HG02981 (cell line): ENCODE results near the gene NR6A1.

Experiments used
- ATAC-seq: cut with Tn5 transposase; IDR thresholded peaks from one replicate; pipeline ENCODE4 v1.9.1; 2021; ENCODE audit warnings: mild to moderate bottlenecking, moderate library complexity; ENCODE audit not compliant: unreplicated experiment

The NR6A1 gene

GRCh38 chr9:124662561-124662960 is 108.5 kb downstream of the NR6A1 start:
- ATAC-seq: no peak

DNA sequence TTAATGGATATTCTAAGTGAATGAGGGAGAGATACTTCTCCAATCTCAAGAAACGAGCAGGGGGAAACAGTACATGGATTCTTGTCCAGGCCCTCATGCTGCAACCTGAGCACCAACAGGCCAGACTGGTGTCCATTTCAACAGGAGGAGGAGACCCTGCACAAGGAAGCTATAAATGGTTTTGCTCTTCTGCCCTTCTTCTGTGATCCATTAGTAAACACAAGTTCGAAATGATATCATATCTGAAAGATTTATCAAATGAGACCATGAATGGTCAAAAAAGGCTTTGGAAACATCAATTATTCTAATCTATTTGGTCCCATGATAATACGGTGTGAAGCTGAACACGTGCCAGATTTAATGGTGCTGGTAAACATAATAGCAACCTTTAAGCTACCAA is 109.8 kb downstream of the NR6A1 start:
- ATAC-seq: no peak

GRCh38 chr9:124660341-124660801 is 110.7 kb downstream of the NR6A1 start:
- no peak for ATAC-seq

DNA sequence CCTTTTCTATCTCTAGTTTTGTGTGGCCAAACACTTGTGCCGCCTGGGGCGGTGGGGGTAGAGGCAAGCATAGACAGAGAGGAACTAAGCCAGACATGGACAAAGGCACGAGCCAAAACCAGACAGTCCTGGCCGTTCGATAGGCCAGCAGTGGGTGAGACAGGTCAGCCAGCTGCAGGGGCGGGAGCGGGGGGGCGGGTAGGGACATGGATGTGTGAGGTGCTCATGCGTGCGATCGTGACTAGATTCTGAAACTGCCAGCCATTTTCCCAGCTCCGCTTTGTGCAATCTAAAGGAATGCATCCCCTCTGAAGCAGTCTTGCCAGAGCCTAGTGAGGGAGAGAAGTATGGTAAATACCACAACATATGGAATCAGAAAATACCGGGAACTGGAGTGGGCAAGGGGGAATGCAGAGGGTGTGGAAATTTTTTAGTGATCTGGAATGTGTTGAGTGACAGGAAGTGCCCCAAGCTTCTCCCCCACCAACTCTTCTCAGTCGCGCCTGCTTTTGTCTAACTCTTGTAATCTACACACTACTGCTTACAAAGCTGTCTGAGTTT is 111.9 kb downstream of the NR6A1 start:
- peak; percentile 57 for ATAC-seq

DNA sequence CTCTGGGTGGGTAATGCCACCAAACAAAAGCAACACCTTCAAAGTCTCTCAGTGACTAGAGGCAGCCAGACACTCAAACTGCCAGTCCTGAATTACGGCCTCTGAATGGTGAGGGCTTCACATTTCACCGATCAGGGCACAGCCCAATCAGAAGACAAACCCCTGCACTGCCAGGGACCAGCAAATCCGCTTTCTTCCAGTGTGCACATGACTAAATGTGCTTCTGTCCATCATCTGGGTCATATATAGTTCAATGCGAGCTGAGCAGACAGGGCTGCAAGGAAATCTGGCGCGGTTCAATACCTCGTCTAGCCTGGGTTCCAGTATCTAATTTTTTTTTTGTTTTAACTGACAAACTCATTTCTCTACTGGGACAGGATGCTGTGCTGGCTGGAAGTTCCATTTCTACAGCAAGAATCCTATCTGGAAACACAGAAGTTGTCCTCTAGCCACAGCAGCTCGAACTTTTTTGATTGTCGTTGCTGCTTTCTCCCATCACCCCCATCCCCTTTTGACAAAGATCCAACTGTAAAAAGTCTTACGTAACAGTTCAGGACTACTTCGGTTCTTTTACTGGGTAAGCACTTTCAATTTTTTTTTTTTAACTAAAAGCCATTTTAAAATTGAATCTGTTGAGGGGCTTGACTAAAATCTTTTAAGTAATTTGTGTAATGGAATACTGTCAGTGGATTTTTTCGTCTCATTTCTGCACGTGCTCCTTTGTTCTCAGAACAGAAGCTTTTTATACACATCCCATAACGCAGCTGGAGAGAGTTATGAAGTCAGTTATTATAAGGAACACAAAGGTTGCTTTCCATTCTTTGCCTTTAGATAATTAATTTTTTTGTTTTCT is 112.7 kb downstream of the NR6A1 start:
- peak; percentile 90 for ATAC-seq

GRCh38 chr9:124657516-124657915 is 113.6 kb downstream of the NR6A1 start:
- no peak for ATAC-seq

DNA sequence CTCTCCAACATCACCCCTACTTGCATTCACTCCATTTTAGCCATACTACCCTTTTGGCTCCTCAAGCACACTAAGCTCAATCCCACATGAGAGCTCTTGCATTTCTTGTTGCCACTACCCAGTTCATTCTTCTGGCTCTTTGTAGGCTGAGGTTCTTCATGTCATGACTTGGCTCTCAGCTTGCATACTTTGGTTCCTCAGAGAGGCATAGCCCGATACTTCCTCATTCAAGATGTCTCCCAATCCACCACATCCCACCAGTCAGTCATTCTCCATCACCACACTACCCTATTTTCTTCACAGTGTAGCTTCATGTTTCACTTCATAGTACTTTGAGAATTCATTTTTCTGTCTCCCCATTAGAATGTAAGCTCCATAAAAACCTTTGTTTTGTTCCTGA is 116.7 kb downstream of the NR6A1 start:
- no peak for ATAC-seq

DNA sequence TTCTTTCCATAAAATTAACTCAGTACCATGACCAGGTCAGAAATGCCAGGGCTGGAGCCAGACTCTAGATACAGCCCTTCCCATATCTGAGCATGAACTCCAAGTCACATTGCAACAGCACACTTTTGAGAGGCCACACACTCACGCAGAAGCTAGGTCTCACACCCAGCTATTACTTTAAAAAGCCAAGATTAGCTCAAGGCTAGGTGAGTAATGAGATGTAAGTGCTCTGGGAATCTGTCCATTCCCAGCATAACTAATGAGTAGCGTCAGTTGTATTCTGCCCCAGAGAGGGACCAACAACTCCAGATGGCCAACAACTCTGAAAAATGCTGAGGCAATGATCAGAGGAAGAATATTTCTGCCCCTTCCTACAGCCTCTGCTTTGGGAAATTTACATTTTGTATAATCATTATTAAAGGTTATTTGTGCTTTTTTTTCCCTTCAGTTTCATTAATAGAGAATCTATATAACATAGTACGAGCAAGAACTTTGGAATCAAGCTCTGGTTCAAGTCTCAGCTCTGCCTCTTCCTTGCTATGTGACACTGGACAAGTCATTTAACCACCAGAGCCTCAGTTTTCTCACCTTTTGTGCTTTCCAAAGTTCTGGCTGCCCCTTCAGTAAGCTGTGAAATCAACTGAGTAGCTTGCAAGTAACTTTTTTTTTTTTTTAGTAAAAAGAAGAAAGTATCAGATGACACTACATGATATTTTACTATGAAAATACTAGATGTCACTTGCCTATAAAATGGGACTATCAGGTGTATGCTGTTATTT is 118.3 kb downstream of the NR6A1 start:
- ATAC-seq: no peak

GRCh38 chr9:124652203-124652602 is 118.9 kb downstream of the NR6A1 start:
- no peak for ATAC-seq

DNA sequence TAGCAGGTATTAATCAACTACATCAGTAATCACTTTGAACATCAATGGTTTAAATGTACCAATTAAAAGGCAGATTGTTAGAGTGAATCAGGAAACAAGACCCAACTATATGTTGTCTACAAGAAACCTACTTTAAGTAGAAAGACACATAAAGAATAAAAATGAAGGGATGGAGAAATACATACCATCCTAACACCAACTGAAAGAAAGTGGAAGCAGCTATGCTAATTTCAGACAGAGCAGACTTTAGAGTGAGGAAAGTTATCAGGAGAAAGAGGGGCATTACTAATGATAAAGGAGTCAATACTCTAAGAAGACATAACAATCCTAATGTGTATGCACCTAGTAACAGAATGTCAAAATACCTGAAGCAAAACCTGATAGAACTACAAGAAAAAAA is 125.8 kb downstream of the NR6A1 start:
- ATAC-seq: no peak

GRCh38 chr9:124639637-124640036 is 131.5 kb downstream of the NR6A1 start:
- no peak for ATAC-seq

DNA sequence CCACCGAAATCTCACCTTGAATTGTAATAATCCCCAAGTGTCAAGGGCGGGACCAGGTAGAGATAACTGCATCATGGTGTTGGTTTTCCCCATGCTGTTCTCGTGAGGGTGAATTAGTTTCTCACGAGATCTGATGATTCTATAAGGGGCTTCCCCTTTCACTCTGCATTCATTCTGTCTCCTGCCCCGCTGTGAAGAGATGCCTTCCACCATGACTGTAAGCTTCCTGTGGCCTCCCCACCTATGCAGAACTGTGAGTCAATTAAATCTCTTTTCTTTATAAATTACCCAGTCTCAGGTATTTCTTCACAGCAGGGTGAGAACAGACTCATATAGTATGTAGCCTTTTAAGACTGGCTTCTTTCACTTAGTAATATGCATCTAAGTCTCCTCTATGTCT is 135.8 kb downstream of the NR6A1 start:
- ATAC-seq: no peak

DNA sequence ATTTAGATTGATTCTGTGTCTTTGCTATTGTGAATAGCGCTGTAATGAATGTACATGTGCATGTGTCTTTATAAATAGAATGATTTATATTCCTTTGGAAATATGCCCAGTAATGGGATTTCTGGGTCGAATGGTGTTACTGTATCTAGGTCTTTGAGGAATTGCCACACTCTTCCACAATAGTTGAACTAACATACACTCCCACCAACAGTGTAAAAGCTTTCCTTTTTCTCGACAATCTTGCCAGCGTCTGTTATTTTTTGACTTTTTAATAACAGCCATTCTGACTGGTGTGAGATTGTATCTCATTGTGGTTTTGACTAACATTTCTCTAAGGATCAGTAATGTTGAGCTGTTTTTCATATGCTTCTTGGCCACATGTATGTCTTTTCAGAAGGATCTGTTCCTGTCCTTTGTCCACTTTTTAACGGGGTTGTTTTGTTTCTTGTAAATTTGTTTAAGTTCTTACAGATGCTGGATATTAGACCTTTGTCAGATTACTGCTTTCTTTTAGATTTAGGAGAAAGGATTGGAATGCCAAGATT is 139.0 kb downstream of the NR6A1 start:
- ATAC-seq: no peak

DNA sequence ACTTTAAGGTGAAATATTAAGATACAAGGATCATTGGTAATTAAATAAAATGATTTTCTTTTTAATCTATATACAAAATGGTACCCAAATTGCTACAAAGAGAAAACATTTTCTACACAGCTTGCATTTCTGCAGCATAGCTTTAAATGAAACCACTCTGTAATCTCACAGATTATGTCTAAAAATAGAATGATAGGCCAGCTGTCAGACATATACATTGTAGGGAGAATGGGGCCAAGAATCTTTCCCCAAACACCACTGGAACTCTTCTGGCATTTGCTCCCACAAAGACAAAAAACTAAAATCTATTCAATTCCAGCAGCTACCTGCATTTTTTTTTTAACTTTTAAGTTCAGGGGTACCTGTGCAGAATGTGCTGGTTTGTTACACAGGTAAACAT is 139.8 kb downstream of the NR6A1 start:
- no peak for ATAC-seq

- ATAC-seq: no peak
Observed at GRCh38 chr9:124629600-124629999, 141.5 kb downstream of the NR6A1 start.

DNA sequence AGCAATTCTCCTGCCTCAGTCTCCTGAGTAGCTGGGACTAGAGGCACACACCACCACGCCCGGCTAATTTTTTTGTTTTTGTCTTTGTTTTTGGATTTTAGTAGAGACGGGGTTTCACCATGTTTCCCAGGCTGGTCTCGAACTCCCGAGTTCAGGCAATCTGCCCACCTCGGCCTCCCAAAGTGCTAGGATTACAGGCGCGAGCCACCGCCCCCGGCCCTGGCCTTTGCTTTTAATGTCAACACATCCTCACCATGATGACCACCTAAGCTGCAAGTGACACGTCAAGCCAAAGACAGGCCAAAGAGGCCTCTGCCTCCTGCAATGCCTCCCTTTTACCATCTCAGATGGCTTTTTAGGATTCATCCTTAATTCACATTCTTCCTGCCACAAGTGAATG is 142.4 kb downstream of the NR6A1 start:
- no peak for ATAC-seq

- ATAC-seq: no peak
Observed at GRCh38 chr9:124626276-124626675, 144.8 kb downstream of the NR6A1 start.

GRCh38 chr9:124625087-124625486 is 146.0 kb downstream of the NR6A1 start:
- ATAC-seq: no peak

DNA sequence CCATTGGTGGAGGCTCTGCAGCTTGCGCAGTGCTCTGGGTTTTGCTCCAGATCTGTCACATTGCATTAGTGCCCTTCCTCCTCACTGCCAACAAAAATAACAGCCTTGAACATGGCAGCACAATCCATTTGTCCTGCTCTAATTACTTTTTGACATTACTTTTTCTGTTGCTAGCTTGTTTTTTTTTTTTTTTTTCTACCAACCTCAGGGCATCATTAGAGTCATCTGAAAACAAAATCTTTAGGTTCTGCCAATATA is 146.4 kb downstream of the NR6A1 start:
- ATAC-seq: no peak

GRCh38 chr9:124623966-124624734 is 147.0 kb downstream of the NR6A1 start:
- no peak for ATAC-seq

DNA sequence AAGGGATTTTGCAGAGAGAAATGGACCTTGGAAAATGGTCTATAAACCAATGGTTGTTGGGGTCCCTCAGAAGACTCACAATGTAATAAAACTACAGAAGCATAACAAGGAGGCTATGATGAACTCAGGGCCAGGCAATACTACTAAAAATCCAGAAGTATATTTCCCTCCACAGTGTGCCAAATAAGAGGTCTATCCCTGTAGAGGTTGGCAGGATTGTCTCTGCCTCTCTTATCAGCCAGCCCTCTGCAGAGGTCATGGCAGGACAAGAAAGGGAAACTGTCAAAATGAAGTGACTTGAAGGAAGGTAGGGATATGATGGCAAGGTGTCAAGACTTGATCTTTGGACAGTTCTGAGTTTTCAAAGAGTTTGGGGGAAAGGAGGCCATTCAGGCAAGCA is 148.2 kb downstream of the NR6A1 start:
- ATAC-seq: no peak
